ENCODE measurements around the gene FEN1. TPM values are rescaled to one million over a fixed set of nuclear protein-coding genes. Genes with fewer than 3 reads are reported as not detected.
A peak's percentile ranks its signal among the peaks of the same experiment; 100 is the strongest.

Gene FEN1
- total RNA-seq, 1 donor from 2014 or later: 51.8 TPM

GRCh38 chr11:61806785-61807184 is 14.1 kb downstream of the FEN1 start:
- Histone ChIP-seq H3K4me1 (no peaks in the 10 kb centered on the region), H3K36me3 (peaks cover 14% of the 10 kb centered on the region), H3K9ac (no peak overlapping the region), H3K4me2 (no peak overlapping the region), H3K27me3 (no peaks in the 10 kb centered on the region), H3K4me3 (no peak overlapping the region), H2AFZ (replicated peaks) (no peak overlapping the region), H3K79me2 (ENCODE audit: low read depth) (peaks cover 11% of the 10 kb centered on the region), H4K20me1 (ENCODE audit: low read depth) (peaks cover 21% of the 10 kb centered on the region), H3F3A (ENCODE audit: low read depth) (peaks cover 13% of the 10 kb centered on the region), H3K27ac (no peak overlapping the region), H3K9me3 (ENCODE audit: low read depth) (no peaks in the 10 kb centered on the region)
- DNase-seq (ENCODE audit: low spot score): no peak
- no peak overlapping the region for H3K4me3 Mint-ChIP-seq
- TF ChIP-seq EZH2 (IDR thresholded peaks at IDR 0.05): no peak
- no peak for TF ChIP-seq EZH2phosphoT487 (IDR thresholded peaks at IDR 0.05)
- TF ChIP-seq CTCF (IDR thresholded peaks at IDR 0.05): no peak
- H3K4me1 Mint-ChIP-seq: no peaks in the 10 kb centered on the region
- H3K9me3 Mint-ChIP-seq: no peaks in the 10 kb centered on the region
- H3K27me3 Mint-ChIP-seq (ENCODE audit: insufficient read depth, low read depth): peaks cover 5% of the 10 kb centered on the region
- no peak overlapping the region for H3K27ac Mint-ChIP-seq
- peaks cover 67% of the 10 kb centered on the region for H3K36me3 Mint-ChIP-seq

GRCh38 chr11:61810671-61811175 is 18.0 kb downstream of the FEN1 start:
- Mint-ChIP-seq H3K4me3 (no peak overlapping the region), H3K27ac (no peak overlapping the region), H3K4me1 (peaks cover 11% of the 10 kb centered on the region), H3K9me3 (peaks cover 7% of the 10 kb centered on the region), H3K36me3 (peaks cover 62% of the 10 kb centered on the region), H3K27me3 (ENCODE audit: insufficient read depth, low read depth) (peaks cover 4% of the 10 kb centered on the region)
- peaks cover 14% of the 10 kb centered on the region for H3K36me3 ChIP-seq
- no peak overlapping the region for H3K4me3 ChIP-seq
- H2AFZ ChIP-seq (replicated peaks): no peak overlapping the region
- TF ChIP-seq EZH2phosphoT487 (IDR thresholded peaks at IDR 0.05): no peak
- TF ChIP-seq EZH2 (IDR thresholded peaks at IDR 0.05): no peak
- no peak for TF ChIP-seq CTCF (IDR thresholded peaks at IDR 0.05)
- no peak for DNase-seq (ENCODE audit: low spot score)
- no peak overlapping the region for H3K27ac ChIP-seq
- H4K20me1 ChIP-seq (ENCODE audit: low read depth): peaks cover 20% of the 10 kb centered on the region
- no peak overlapping the region for H3K4me2 ChIP-seq
- H3K4me1 ChIP-seq: peaks cover 4% of the 10 kb centered on the region
- no peaks in the 10 kb centered on the region for H3K9me3 ChIP-seq (ENCODE audit: low read depth)
- H3K27me3 ChIP-seq: no peaks in the 10 kb centered on the region
- no peak overlapping the region for H3K9ac ChIP-seq
- H3F3A ChIP-seq (ENCODE audit: low read depth): peaks cover 26% of the 10 kb centered on the region
- H3K79me2 ChIP-seq (ENCODE audit: low read depth): peaks cover 45% of the 10 kb centered on the region

- Histone ChIP-seq H3K27ac (no peak overlapping the region), H3K9ac (no peak overlapping the region), H3K4me1 (peaks cover 4% of the 10 kb centered on the region), H4K20me1 (ENCODE audit: low read depth) (peaks cover 18% of the 10 kb centered on the region), H3K27me3 (no peaks in the 10 kb centered on the region), H3K79me2 (ENCODE audit: low read depth) (peaks cover 54% of the 10 kb centered on the region), H3K9me3 (ENCODE audit: low read depth) (no peaks in the 10 kb centered on the region), H3K4me3 (no peak overlapping the region), H3F3A (ENCODE audit: low read depth) (peaks cover 36% of the 10 kb centered on the region), H2AFZ (replicated peaks) (no peak overlapping the region), H3K4me2 (no peak overlapping the region), H3K36me3 (peaks cover 14% of the 10 kb centered on the region)
- Mint-ChIP-seq H3K4me1 (peaks cover 11% of the 10 kb centered on the region), H3K27me3 (ENCODE audit: insufficient read depth, low read depth) (peaks cover 2% of the 10 kb centered on the region), H3K36me3 (peaks cover 57% of the 10 kb centered on the region), H3K4me3 (no peak overlapping the region), H3K9me3 (peaks cover 7% of the 10 kb centered on the region), H3K27ac (peak overlapping the region; percentile 87)
- no peak for DNase-seq (ENCODE audit: low spot score)
- no peak for TF ChIP-seq EZH2phosphoT487 (IDR thresholded peaks at IDR 0.05)
- no peak for TF ChIP-seq CTCF (IDR thresholded peaks at IDR 0.05)
- TF ChIP-seq EZH2 (IDR thresholded peaks at IDR 0.05): no peak
Measured at GRCh38 chr11:61811831-61812230, 19.1 kb downstream of the FEN1 start.

Measured in neural progenitor cell (in vitro differentiated cells).